GM23338 (cell line): ENCODE measurements around the gene MMP25. TPM values are rescaled to one million over a fixed set of nuclear protein-coding genes. Genes with fewer than 3 reads are reported as not detected.
A peak's percentile ranks its signal among the peaks of the same experiment; 100 is the strongest.

Experiments
- ATAC-seq: fragments of 200-7000 bp; cut with Tn5 transposase; 3 replicates; pipeline ENCODE4 v1.9.1; 2020
- DNase-seq: peaks from one replicate; pipeline ENCODE4 v3.0.0-alpha.2; 2015; ENCODE audit warnings: low spot score
- H2AFZ ChIP-seq: fragments of 200-600 bp; sonication (generic); 2 replicates; pipeline ENCODE4 v1.8.0; 2016; ENCODE audit warnings: antibody characterized with exemption, mild to moderate bottlenecking, moderate library complexity
- H3F3A ChIP-seq: fragments of 200-600 bp; sonication (generic); replicated peaks from 2 replicates; pipeline ENCODE4 v1.8.0; 2017; ENCODE audit warnings: antibody characterized with exemption, mixed run types, low read depth
- H3K27ac ChIP-seq: fragments of 200-600 bp; sonication (generic); 2 replicates; pipeline ENCODE4 v1.6.1; 2016; ENCODE audit warnings: low read depth
- H3K27me3 ChIP-seq: fragments of 200-600 bp; sonication (generic); 2 replicates; pipeline ENCODE4 v1.8.0; 2016; ENCODE audit warnings: mild to moderate bottlenecking, mixed run types, moderate library complexity; ENCODE audit not compliant: insufficient read depth
- H3K36me3 ChIP-seq: fragments of 200-600 bp; sonication (generic); 2 replicates; pipeline ENCODE4 v1.8.0; 2016; ENCODE audit warnings: mild to moderate bottlenecking; ENCODE audit not compliant: insufficient read depth
- H3K4me1 ChIP-seq: fragments of 200-600 bp; sonication (generic); 2 replicates; pipeline ENCODE4 v1.8.0; 2016; ENCODE audit warnings: mild to moderate bottlenecking, moderate library complexity; ENCODE audit not compliant: insufficient read depth
- H3K4me2 ChIP-seq: fragments of 200-600 bp; sonication (generic); 2 replicates; pipeline ENCODE4 v1.7.1; 2017; ENCODE audit warnings: mixed run types
- H3K4me3 ChIP-seq: fragments of 200-600 bp; sonication (generic); 2 replicates; pipeline ENCODE4 v1.6.1; 2016; ENCODE audit warnings: mixed run types
- H3K79me2 ChIP-seq: fragments of 200-600 bp; sonication (generic); replicated peaks from 2 replicates; pipeline ENCODE4 v1.8.0; 2017; ENCODE audit warnings: mild to moderate bottlenecking; ENCODE audit not compliant: insufficient read depth
- H3K9me2 ChIP-seq: fragments of 200-600 bp; sonication (generic); 2 replicates; pipeline ENCODE4 v1.8.0; 2017; ENCODE audit not compliant: insufficient read depth
- H4K20me1 ChIP-seq: fragments of 200-600 bp; sonication (generic); replicated peaks from 2 replicates; pipeline ENCODE4 v1.8.0; 2017; ENCODE audit warnings: mild to moderate bottlenecking; ENCODE audit not compliant: insufficient read depth
- H3K27ac Mint-ChIP-seq: 2 replicates; pipeline ENCODE4 v1.8.0; 2020; ENCODE audit warnings: inconsistent platforms, mild to moderate bottlenecking, moderate library complexity, mixed read lengths
- H3K27me3 Mint-ChIP-seq: 3 replicates; pipeline ENCODE4 v1.8.0; 2022; ENCODE audit warnings: low read depth, mild to moderate bottlenecking, moderate library complexity, mixed read lengths, inconsistent platforms; ENCODE audit not compliant: insufficient read depth, poor library complexity
- H3K36me3 Mint-ChIP-seq: 3 replicates; pipeline ENCODE4 v1.8.0; 2021; ENCODE audit warnings: low read depth, mild to moderate bottlenecking, inconsistent platforms, moderate library complexity, mixed read lengths
- H3K4me1 Mint-ChIP-seq: 3 replicates; pipeline ENCODE4 v1.8.0; 2020; ENCODE audit warnings: mild to moderate bottlenecking, inconsistent platforms, mixed read lengths
- H3K4me3 Mint-ChIP-seq: 3 replicates; pipeline ENCODE4 v1.8.0; 2021; ENCODE audit warnings: moderate library complexity, mild to moderate bottlenecking, inconsistent platforms, mixed read lengths
- H3K9me3 Mint-ChIP-seq: 3 replicates; pipeline ENCODE4 v1.8.0; 2020; ENCODE audit warnings: moderate library complexity, mild to moderate bottlenecking, inconsistent platforms, mixed read lengths
- NANOG ChIP-seq: IDR thresholded peaks from 2 replicates; pipeline ENCODE4 v1.6.1; 2016; ENCODE audit warnings: antibody characterized with exemption, borderline replicate concordance
- POLR2AphosphoS5 ChIP-seq: IDR thresholded peaks from 2 replicates; pipeline ENCODE4 v1.6.1; 2016; ENCODE audit warnings: antibody characterized with exemption, low read depth
- ZNF331 ChIP-seq: fragments of 250-450 bp; sonication (Bioruptor Pico); IDR thresholded peaks from 2 replicates; pipeline ENCODE4 v1.5.0; 2020; ENCODE audit warnings: low read depth, mild to moderate bottlenecking, moderate library complexity
- ZNF462 ChIP-seq: fragments of 250-450 bp; sonication (Bioruptor Pico); IDR thresholded peaks from 2 replicates; pipeline ENCODE4 v1.5.0; 2020; ENCODE audit warnings: mild to moderate bottlenecking, moderate library complexity
- polyA plus RNA-seq: library from polyadenylated mRNA; unstranded; fragments of >200 nt; fragmentation: Nextera tagmentation; extraction: Ambion mirVana; gene quantifications from 2 replicates; pipeline ENCODE4 v1.2.1, GENCODE V29; 2016
- total RNA-seq: library from RNA; depleted of rRNA; stranded (reverse); fragments of >200 nt; shearing (Covaris generic); gene quantifications from 2 replicates; pipeline ENCODE4 v1.2.3, GENCODE V29; 2014
- TF ChIP-seq, protein P1 (sequence below), 2 experiments: fragments of 200-600 bp in 1 of 2; sonication (generic) in 1 of 2; conservative IDR thresholded peaks; 2 replicates each; pipeline versions ENCODE4 v1.5.1 to v1.6.1; 2016 to 2017; ENCODE audit warnings: antibody characterized with exemption in 2 of 2, low read depth in 2 of 2, mild to moderate bottlenecking in 2 of 2, moderate library complexity in 1 of 2

Gene MMP25
- total and polyA plus RNA-seq, 2 experiments from 2014 or later = 7.7 to 15.9 TPM

DNA sequence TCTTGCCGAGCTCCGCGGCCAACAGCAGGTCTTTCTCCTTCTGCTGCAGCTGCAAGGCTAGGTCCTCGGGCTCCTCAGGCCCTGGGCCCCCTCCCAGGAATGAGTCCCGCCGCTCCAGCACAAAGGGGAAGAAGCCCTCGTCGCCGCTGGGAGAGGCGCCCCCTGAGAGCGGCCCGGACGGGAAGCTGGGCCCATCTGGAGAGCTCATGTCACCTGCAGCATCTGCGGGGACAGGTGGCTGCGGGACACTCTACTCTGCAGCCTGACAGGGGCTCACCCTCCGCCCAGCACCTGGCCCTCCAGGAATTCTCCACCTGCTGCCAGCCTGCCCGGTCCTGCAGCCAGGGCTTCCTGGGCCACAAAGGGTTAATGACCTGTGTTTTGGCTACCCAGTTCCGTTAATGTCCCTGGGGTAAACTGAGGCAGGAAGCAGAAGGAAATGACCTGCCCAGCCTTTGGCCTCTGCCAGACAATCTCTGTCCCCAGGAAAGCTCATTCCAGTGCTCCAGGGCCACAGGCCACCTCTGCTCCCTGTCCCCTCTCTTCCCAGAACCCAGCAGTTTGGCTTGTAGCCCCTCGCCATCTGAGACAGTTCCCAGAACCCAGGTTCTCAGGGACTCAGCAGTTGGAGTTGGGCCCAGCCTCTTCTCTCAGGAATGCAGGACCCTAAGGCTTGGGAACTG lies 10.9 kb upstream of the MMP25 start (continued):
- TF ChIP-seq, protein P1, sequence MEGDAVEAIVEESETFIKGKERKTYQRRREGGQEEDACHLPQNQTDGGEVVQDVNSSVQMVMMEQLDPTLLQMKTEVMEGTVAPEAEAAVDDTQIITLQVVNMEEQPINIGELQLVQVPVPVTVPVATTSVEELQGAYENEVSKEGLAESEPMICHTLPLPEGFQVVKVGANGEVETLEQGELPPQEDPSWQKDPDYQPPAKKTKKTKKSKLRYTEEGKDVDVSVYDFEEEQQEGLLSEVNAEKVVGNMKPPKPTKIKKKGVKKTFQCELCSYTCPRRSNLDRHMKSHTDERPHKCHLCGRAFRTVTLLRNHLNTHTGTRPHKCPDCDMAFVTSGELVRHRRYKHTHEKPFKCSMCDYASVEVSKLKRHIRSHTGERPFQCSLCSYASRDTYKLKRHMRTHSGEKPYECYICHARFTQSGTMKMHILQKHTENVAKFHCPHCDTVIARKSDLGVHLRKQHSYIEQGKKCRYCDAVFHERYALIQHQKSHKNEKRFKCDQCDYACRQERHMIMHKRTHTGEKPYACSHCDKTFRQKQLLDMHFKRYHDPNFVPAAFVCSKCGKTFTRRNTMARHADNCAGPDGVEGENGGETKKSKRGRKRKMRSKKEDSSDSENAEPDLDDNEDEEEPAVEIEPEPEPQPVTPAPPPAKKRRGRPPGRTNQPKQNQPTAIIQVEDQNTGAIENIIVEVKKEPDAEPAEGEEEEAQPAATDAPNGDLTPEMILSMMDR (conservative IDR thresholded peaks at IDR 0.05; ENCODE audit: low read depth in 2 of 2) = no peak

DNA sequence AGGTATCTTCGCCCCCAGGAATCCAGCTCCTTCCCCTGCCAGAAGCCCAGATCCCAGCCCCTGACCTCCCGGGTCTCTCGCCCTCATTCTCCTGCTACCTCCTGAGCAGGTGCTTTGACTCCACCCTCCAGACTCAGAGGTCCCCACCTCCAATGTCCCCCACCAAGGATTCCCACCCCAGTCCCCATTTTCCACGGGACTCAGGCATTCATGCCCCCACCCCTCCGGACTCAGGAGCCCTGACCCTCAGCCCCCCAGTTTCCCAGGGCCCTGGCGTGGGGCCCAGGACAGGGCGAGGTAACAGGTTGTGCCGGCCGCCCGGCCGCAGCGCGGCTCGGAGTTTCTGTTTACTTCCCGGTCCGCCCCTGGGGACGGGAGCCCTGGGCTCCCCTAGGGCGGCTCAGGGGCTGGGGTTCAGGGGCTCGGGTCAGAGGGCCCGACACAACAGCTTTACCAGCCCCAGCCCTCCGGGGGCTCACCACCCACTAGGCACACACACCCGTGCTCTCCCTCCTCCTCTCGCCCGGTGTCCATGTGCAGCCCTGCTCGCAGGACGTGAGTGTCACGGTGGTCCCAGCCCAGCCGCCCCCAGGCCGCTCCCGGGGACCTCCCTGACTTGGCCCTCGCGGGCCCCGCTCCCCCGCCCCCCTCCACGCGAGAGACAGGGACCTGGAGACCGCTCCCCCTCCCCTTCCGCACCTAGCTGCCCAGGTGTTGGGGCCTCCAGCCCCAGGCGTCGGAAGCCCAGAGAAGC lies 10.2 kb upstream of the MMP25 start:
- H3K9me3 Mint-ChIP-seq = peaks cover 4% of the 10 kb centered on the region; the same call in 2 of the 3 replicates
- Histone ChIP-seq H3K27ac (no peak overlapping the region), H3F3A (peaks cover 22% of the 10 kb centered on the region; the same call in 1 of the 2 replicates), H3K36me3 (no peaks in the 10 kb centered on the region), H3K9me2 (no peaks in the 10 kb centered on the region), H3K79me2 (no peaks in the 10 kb centered on the region), H3K27me3 (no peaks in the 10 kb centered on the region), H3K4me3 (peak overlapping the region; percentile 84), H3K4me1 (peaks cover 28% of the 10 kb centered on the region; the same call in 1 of the 2 replicates), H3K4me2 (peak overlapping the region; percentile 96), H4K20me1 (peaks cover 14% of the 10 kb centered on the region), H2AFZ (no peak overlapping the region)
- ATAC-seq = peak; percentile 49
- peaks cover 22% of the 10 kb centered on the region for H3K36me3 Mint-ChIP-seq
- DNase-seq = peak; percentile 62
- peaks cover 33% of the 10 kb centered on the region for H3K4me1 Mint-ChIP-seq
- H3K27ac Mint-ChIP-seq = no peak overlapping the region
- TF ChIP-seq POLR2AphosphoS5 (no peak), NANOG (no peak), ZNF331 (CRISPR knock-in tag) (no peak), ZNF462 (CRISPR knock-in tag) (no peak)
- H3K27me3 Mint-ChIP-seq = peaks cover 24% of the 10 kb centered on the region
- peak overlapping the region; percentile 79 for H3K4me3 Mint-ChIP-seq
